Tibial nerve (tissue), 4 donors: ENCODE data around the gene DENND4C.

Source experiments
- EP300 ChIP-seq, 2 donors: sonication (generic); formaldehyde crosslinking; IDR thresholded peaks; one replicate each; pipeline ENCODE4 v1.6.1; 2017; ENCODE audit warnings: antibody characterized with exemption in 2 of 2, mild to moderate bottlenecking in 1 of 2
- POLR2A ChIP-seq, 2 donors: fragments of 450-650 bp; IDR thresholded peaks; one replicate each; pipeline ENCODE4 v1.6.1; 2017; ENCODE audit warnings: antibody characterized with exemption in 2 of 2, mild to moderate bottlenecking in 2 of 2, moderate library complexity in 2 of 2
- TF ChIP-seq, protein P1 (sequence below), 5 experiments: fragments of 200-600 bp in 3 of 5; fragments of 450-650 bp in 2 of 5; sonication (generic) in 3 of 5; IDR thresholded peaks; one replicate each; pipeline ENCODE4 v1.5.1; 2016 to 2019; ENCODE audit warnings: antibody characterized with exemption in 5 of 5, mild to moderate bottlenecking in 3 of 5, moderate library complexity in 2 of 5

GRCh38 chr9:19290103-19290502, 59.6 kb downstream of the DENND4C start:
- TF ChIP-seq, protein P1, sequence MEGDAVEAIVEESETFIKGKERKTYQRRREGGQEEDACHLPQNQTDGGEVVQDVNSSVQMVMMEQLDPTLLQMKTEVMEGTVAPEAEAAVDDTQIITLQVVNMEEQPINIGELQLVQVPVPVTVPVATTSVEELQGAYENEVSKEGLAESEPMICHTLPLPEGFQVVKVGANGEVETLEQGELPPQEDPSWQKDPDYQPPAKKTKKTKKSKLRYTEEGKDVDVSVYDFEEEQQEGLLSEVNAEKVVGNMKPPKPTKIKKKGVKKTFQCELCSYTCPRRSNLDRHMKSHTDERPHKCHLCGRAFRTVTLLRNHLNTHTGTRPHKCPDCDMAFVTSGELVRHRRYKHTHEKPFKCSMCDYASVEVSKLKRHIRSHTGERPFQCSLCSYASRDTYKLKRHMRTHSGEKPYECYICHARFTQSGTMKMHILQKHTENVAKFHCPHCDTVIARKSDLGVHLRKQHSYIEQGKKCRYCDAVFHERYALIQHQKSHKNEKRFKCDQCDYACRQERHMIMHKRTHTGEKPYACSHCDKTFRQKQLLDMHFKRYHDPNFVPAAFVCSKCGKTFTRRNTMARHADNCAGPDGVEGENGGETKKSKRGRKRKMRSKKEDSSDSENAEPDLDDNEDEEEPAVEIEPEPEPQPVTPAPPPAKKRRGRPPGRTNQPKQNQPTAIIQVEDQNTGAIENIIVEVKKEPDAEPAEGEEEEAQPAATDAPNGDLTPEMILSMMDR (IDR thresholded peaks at IDR 0.05): no peak
- TF ChIP-seq POLR2A (IDR thresholded peaks at IDR 0.05): no peak
- no peak for TF ChIP-seq EP300 (IDR thresholded peaks at IDR 0.05)
